ENCODE results near the gene CD34.

Gene CD34

GRCh38 chr1:207836591-207837347 is 74.2 kb downstream of the CD34 start:
- Histone ChIP-seq H3K36me3 (peaks cover 17% of the 10 kb centered on the region), H3K27ac (no peak overlapping the region), H3K9me3 (ENCODE audit: severe bottlenecking) (no peaks in the 10 kb centered on the region), H3K27me3 (ENCODE audit: insufficient read depth, low read depth, severe bottlenecking) (no peaks in the 10 kb centered on the region), H3K4me3 (ENCODE audit: low read depth, low read length) (no peak overlapping the region)
- TF ChIP-seq, protein P1, sequence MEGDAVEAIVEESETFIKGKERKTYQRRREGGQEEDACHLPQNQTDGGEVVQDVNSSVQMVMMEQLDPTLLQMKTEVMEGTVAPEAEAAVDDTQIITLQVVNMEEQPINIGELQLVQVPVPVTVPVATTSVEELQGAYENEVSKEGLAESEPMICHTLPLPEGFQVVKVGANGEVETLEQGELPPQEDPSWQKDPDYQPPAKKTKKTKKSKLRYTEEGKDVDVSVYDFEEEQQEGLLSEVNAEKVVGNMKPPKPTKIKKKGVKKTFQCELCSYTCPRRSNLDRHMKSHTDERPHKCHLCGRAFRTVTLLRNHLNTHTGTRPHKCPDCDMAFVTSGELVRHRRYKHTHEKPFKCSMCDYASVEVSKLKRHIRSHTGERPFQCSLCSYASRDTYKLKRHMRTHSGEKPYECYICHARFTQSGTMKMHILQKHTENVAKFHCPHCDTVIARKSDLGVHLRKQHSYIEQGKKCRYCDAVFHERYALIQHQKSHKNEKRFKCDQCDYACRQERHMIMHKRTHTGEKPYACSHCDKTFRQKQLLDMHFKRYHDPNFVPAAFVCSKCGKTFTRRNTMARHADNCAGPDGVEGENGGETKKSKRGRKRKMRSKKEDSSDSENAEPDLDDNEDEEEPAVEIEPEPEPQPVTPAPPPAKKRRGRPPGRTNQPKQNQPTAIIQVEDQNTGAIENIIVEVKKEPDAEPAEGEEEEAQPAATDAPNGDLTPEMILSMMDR (IDR thresholded peaks at IDR 0.05; ENCODE audit: low read depth, low read length) = no peak
- DNase-seq = no peak

DNA sequence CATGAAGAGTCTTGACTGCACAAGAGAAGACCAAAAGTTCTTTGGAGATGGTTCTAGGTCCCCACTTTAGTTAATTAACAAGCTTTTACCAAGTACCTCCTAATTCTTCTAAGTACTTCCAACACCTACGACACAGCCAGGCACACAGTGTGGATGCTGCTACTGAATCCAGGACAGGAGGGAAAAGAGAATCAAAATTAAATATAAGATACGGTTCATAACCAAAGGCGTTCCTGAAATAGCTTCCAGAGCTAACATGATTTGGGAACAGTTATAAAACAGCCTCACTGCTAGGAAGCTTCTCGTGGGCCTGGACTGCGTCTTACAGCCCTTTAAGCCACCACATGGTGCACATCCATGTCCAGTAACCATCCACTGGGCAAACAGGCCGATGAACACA is 75.0 kb downstream of the CD34 start:
- TF ChIP-seq, protein P1 (IDR thresholded peaks at IDR 0.05; ENCODE audit: low read depth, low read length) = no peak
- H3K27me3 ChIP-seq (ENCODE audit: insufficient read depth, low read depth, severe bottlenecking) = no peaks in the 10 kb centered on the region
- H3K27ac ChIP-seq = no peak overlapping the region
- no peak for DNase-seq
- H3K4me3 ChIP-seq (ENCODE audit: low read depth, low read length) = no peak overlapping the region
- H3K36me3 ChIP-seq = peaks cover 16% of the 10 kb centered on the region
- no peaks in the 10 kb centered on the region for H3K9me3 ChIP-seq (ENCODE audit: severe bottlenecking)

- no peak overlapping the region for H3K4me3 ChIP-seq (ENCODE audit: low read depth, low read length)
Measured at GRCh38 chr1:207833956-207834660, 76.8 kb downstream of the CD34 start.

DNA sequence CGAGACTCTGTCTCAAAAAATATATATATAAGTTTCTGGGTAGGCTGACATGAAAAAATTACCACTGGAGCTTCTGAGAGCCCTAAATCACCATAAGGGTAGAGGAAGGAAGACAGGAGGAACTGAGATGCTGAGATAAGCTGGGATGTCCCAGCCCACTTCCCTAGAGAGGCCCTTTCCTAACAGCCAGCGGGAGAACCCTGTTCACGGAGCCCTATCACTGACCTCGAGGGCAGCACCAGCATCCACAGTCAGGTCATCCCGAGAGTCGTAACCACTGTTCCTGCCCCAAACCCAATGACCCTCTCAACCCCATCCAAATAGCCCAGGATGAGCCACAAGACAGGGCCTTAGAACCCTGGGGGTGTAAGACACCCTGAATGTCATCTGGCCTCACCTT is 77.5 kb downstream of the CD34 start:
- H3K36me3 ChIP-seq = peaks cover 16% of the 10 kb centered on the region
- DNase-seq = no peak
- H3K9me3 ChIP-seq (ENCODE audit: severe bottlenecking) = no peaks in the 10 kb centered on the region
- H3K27me3 ChIP-seq (ENCODE audit: insufficient read depth, low read depth, severe bottlenecking) = no peaks in the 10 kb centered on the region
- no peak overlapping the region for H3K27ac ChIP-seq
- no peak overlapping the region for H3K4me3 ChIP-seq (ENCODE audit: low read depth, low read length)
- TF ChIP-seq, protein P1 (IDR thresholded peaks at IDR 0.05; ENCODE audit: low read depth, low read length) = no peak

More at GRCh38 chr1:207833956-207834660, 76.8 kb downstream of the CD34 start:
- H3K36me3 ChIP-seq = peaks cover 16% of the 10 kb centered on the region
- no peaks in the 10 kb centered on the region for H3K27me3 ChIP-seq (ENCODE audit: insufficient read depth, low read depth, severe bottlenecking)
- H3K27ac ChIP-seq = no peak overlapping the region
- TF ChIP-seq, protein P1 (IDR thresholded peaks at IDR 0.05; ENCODE audit: low read depth, low read length) = no peak
- H3K9me3 ChIP-seq (ENCODE audit: severe bottlenecking) = no peaks in the 10 kb centered on the region
- no peak for DNase-seq

DNA sequence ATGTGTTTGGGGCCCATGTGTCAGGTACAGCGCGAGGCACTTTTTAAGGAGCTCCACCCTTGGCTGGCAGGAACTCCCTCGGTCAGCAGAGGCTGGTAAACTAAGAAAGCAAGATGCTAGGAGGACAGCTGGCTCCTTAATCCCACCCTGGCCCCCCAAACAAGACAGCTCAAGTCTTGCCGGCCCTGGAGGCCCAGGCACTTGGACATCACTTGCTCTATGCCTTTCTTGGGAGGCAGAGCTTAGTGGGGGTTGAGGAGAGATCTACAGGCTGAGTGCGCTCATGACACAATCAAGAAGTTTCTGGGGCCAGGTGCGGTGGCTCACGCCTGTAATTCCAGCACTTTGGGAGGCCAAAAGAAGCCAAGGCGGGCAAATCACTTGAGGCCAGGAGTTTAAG is 78.1 kb downstream of the CD34 start:
- DNase-seq = no peak
- Histone ChIP-seq H3K27me3 (ENCODE audit: insufficient read depth, low read depth, severe bottlenecking) (no peaks in the 10 kb centered on the region), H3K9me3 (ENCODE audit: severe bottlenecking) (no peaks in the 10 kb centered on the region), H3K36me3 (peaks cover 16% of the 10 kb centered on the region), H3K4me3 (ENCODE audit: low read depth, low read length) (no peak overlapping the region), H3K27ac (no peak overlapping the region)
- TF ChIP-seq, protein P1 (IDR thresholded peaks at IDR 0.05; ENCODE audit: low read depth, low read length) = no peak
